Prostate gland (tissue), 2 donors: ENCODE measurements around the gene AP2A1. TPM values are rescaled to one million over a fixed set of nuclear protein-coding genes. Genes with fewer than 3 reads are reported as not detected.
A peak's percentile ranks its signal among the peaks of the same experiment; 100 is the strongest.

ENCODE experiments used
- DNase-seq: peaks from one replicate; pipeline ENCODE4 v3.0.0-alpha.2; 2019; ENCODE audit warnings: low spot score
- H3K27ac ChIP-seq, 2 donors: fragments of 200-600 bp; sonication (generic); 2 replicates each; pipeline ENCODE4 v1.5.1; 2017 to 2019
- H3K27me3 ChIP-seq: fragments of 200-600 bp; sonication (generic); replicated peaks from 2 replicates; pipeline ENCODE4 v1.5.1; 2019; ENCODE audit not compliant: insufficient read depth
- H3K36me3 ChIP-seq, 2 donors: fragments of 200-600 bp; sonication (generic); 1 replicate in 1 of 2; 2 replicates in 1 of 2; pipeline versions ENCODE4 v1.5.1 to v1.8.1; 2017 to 2019
- H3K4me1 ChIP-seq: fragments of 200-600 bp; sonication (generic); replicated peaks from 2 replicates; pipeline ENCODE4 v1.5.1; 2019
- H3K4me3 ChIP-seq, 2 donors: fragments of 200-600 bp; sonication (generic); 2 replicates each; pipeline ENCODE4 v1.5.1; 2017 to 2019
- H3K9me3 ChIP-seq: fragments of 200-600 bp; sonication (generic); 2 replicates; pipeline ENCODE4 v1.5.1; 2017
- CTCF ChIP-seq, 4 experiments: fragments of 200-600 bp in 2 of 4; fragments of 450-650 bp in 2 of 4; sonication (generic) in 2 of 4; IDR thresholded peaks; 1 replicate in 3 of 4; 2 replicates in 1 of 4; pipeline ENCODE4 v1.5.1; 2016 to 2019; ENCODE audit warnings: antibody characterized with exemption in 4 of 4, mild to moderate bottlenecking in 2 of 4, moderate library complexity in 2 of 4
- POLR2A ChIP-seq: fragments of 450-650 bp; IDR thresholded peaks from one replicate; pipeline ENCODE4 v1.6.1; 2016; ENCODE audit warnings: antibody characterized with exemption, mild to moderate bottlenecking
- POLR2AphosphoS5 ChIP-seq: sonication (generic); formaldehyde crosslinking; IDR thresholded peaks from one replicate; pipeline ENCODE4 v1.6.1; 2017; ENCODE audit warnings: antibody characterized with exemption
- WGBS: methylation state at CpG from one replicate; pipeline ENCODE4 v1.1.5; 2018; 5-methylcytosine and 5-hydroxymethylcytosine counted together
- intact Hi-C: fragments of 100-400 bp; cut with DNase I; formaldehyde crosslinking; loops from one replicate; pipeline ENCODE4 v1.14.2; 2022
- microRNA-seq: library from miRNA; unstranded; fragments of <30 nt; microRNA quantifications from one replicate; pipeline ENCODE4, GENCODE V29; 2016
- small RNA-seq, 2 donors: library from RNA; depleted of rRNA; stranded (forward); fragments of <200 nt; gene quantifications; one replicate each; pipeline ENCODE3, GENCODE V24; 2016
- total RNA-seq, 2 donors: library from RNA; depleted of rRNA; stranded (reverse); fragments of >200 nt; gene quantifications; one replicate each; pipeline ENCODE4 v1.1.0, GENCODE V29; 2016

The AP2A1 gene
- total RNA-seq, 2 donors from 2014 or later: 62.7 to 252 TPM

GRCh38 chr19:49855676-49856573, 89.1 kb downstream of the AP2A1 start:
- Histone ChIP-seq H3K27me3 (no peaks in the 10 kb centered on the region), H3K36me3 (peaks cover 2 to 32% of the 10 kb centered on the region in 2 donors), H3K9me3 (no peaks in the 10 kb centered on the region), H3K4me3 (no peak overlapping the region), H3K27ac (peak overlapping the region in 1 of 2 donors; percentile 31), H3K4me1 (peaks cover 4% of the 10 kb centered on the region)
- TF ChIP-seq CTCF (IDR thresholded peaks at IDR 0.05) (no peak), POLR2A (no peak), POLR2AphosphoS5 (no peak)
- 77% methylated on average over 19 of the region's 21 CpGs for WGBS
- intact Hi-C loops: no loop called here
- no peak for DNase-seq

GRCh38 chr19:49856574-49857021, 89.8 kb downstream of the AP2A1 start:
- TF ChIP-seq CTCF (IDR thresholded peaks at IDR 0.05) (no peak), POLR2A (no peak), POLR2AphosphoS5 (no peak)
- WGBS: 82% methylated on average over 13 of the region's 18 CpGs
- Histone ChIP-seq H3K27me3 (no peaks in the 10 kb centered on the region), H3K27ac (peak overlapping the region in 1 of 2 donors; percentile 31), H3K9me3 (no peaks in the 10 kb centered on the region), H3K4me1 (peaks cover 4% of the 10 kb centered on the region), H3K36me3 (peaks cover 2 to 32% of the 10 kb centered on the region in 2 donors), H3K4me3 (no peak overlapping the region)
- intact Hi-C loops: no loop called here
- DNase-seq: no peak

Small RNAs within 50 kb of the gene (microRNA-seq; reads per million reads assigned to microRNA genes)
- 1.8 reads per million, percentile 26 among the genes with 10 or more reads in this experiment for gene MIR4749
- gene MIR6799: not detected
- gene MIR6800: not detected

Small RNAs within 50 kb of the gene (small RNA-seq; reads per million reads assigned to genes)
- gene MIR4749 (0 to 0.09 reads per million in 2 donors), gene MIR6799 (0 reads per million in 2 donors), gene RNU6-841P (0 reads per million in 2 donors)

Other genes starting within 250 kb of the AP2A1 start
- 10 to 100 TPM in 1 of 2 donors, 1 to 10 TPM in 1; 2.5 to 14.5 TPM for gene RCN3, start 239.0 kb upstream of the AP2A1 start, total RNA-seq
- gene NOSIP, start 186.4 kb upstream of the AP2A1 start, total RNA-seq: 10 to 100 TPM; 62.9 to 91.7 TPM
- gene PRRG2, start 185.7 kb upstream of the AP2A1 start, total RNA-seq: 10 to 100 TPM in 1 of 2 donors, 1 to 10 TPM in 1; 8.1 to 22.5 TPM
- 10 to 100 TPM; 24.0 to 41.9 TPM for gene PRR12, start 175.8 kb upstream of the AP2A1 start, total RNA-seq
- 10 to 100 TPM; 59.1 to 72.3 TPM for gene RRAS, start 126.9 kb upstream of the AP2A1 start, total RNA-seq
- 10 to 100 TPM; 47.9 to 80.8 TPM for gene SCAF1, start 124.8 kb upstream of the AP2A1 start, total RNA-seq
- gene IRF3, start 101.1 kb upstream of the AP2A1 start, total RNA-seq: 10 to 100 TPM; 53.4 to 58.0 TPM
- 10 to 100 TPM; 11.6 to 11.7 TPM for gene BCL2L12, start 101.1 kb upstream of the AP2A1 start, total RNA-seq
- 100 to 1,000 TPM; 142 to 300 TPM for gene PRMT1, start 89.7 kb upstream of the AP2A1 start, total RNA-seq
- gene ADM5, start 77.4 kb upstream of the AP2A1 start, total RNA-seq: 1 to 10 TPM in 1 of 2 donors, under 1 TPM in 1; 0.68 to 6.1 TPM
- 1 to 10 TPM in 1 of 2 donors, under 1 TPM in 1; 0.96 to 5.5 TPM for gene CPT1C, start 75.9 kb upstream of the AP2A1 start, total RNA-seq
- gene TSKS, start 3.7 kb upstream of the AP2A1 start, total RNA-seq: 10 to 100 TPM in 1 of 2 donors, not detected in 1; 10.6 TPM
- gene FUZ, start 46.3 kb downstream of the AP2A1 start, total RNA-seq: 10 to 100 TPM; 39.2 to 45.4 TPM
- 100 to 1,000 TPM in 1 of 2 donors, 10 to 100 TPM in 1; 38.4 to 173 TPM for gene MED25, start 51.3 kb downstream of the AP2A1 start, total RNA-seq
- gene PTOV1, start 84.2 kb downstream of the AP2A1 start, total RNA-seq: 100 to 1,000 TPM; 179 to 252 TPM
- 100 to 1,000 TPM in 1 of 2 donors, 10 to 100 TPM in 1; 64.9 to 128 TPM for gene PNKP, start 100.6 kb downstream of the AP2A1 start, total RNA-seq
- gene AKT1S1, start 110.4 kb downstream of the AP2A1 start, total RNA-seq: 10 to 100 TPM; 27.6 to 30.2 TPM
- 10 to 100 TPM; 33.0 to 51.4 TPM for gene TBC1D17, start 110.7 kb downstream of the AP2A1 start, total RNA-seq
- gene IL4I1, start 129.9 kb downstream of the AP2A1 start, total RNA-seq: 1 to 10 TPM in 1 of 2 donors, under 1 TPM in 1; 0.14 to 2.5 TPM
- gene ATF5, start 162.2 kb downstream of the AP2A1 start, total RNA-seq: 10 to 100 TPM; 14.0 to 16.4 TPM
- gene NUP62, start 162.5 kb downstream of the AP2A1 start, total RNA-seq: 10 to 100 TPM; 44.4 to 76.9 TPM
- gene SIGLEC11, start 194.2 kb downstream of the AP2A1 start, total RNA-seq: 1 to 10 TPM in 1 of 2 donors, under 1 TPM in 1; 0.68 to 1.0 TPM